Activated T-helper 1 cell treated with anti-CD3 and anti-CD28 coated beads, Interleukin-12 subunit alpha, Interleukin-12 subunit beta, Interleukin-2, Interleukin-4 antibody, amounts not matched to agents 30 ng/mL and 10 ng/mL and 1 ng/mL, durations not matched to agents 14 hours and 24 hours and 36 hours (primary cell): ENCODE results near the gene CALCOCO1. TPM values are rescaled to one million over a fixed set of nuclear protein-coding genes. Genes with fewer than 3 reads are reported as not detected.
A peak's percentile ranks its signal among the peaks of the same experiment; 100 is the strongest.
"Not testable (repeated sequence)": the region's sequence is repeated elsewhere in the genome, so short reads cannot be mapped to it uniquely, and the experiment has no call there.

Experiments used
- DNase-seq: peaks from one replicate; pipeline ENCODE4 v3.0.0; 2021; ENCODE audit warnings: low spot score
- H3K27ac Mint-ChIP-seq: one replicate; pipeline ENCODE4 v1.8.0; 2021; ENCODE audit warnings: mild to moderate bottlenecking, mixed read lengths
- H3K27me3 Mint-ChIP-seq: one replicate; pipeline ENCODE4 v1.8.0; 2022; ENCODE audit warnings: mild to moderate bottlenecking, moderate library complexity, mixed read lengths; ENCODE audit not compliant: insufficient read depth
- H3K36me3 Mint-ChIP-seq: one replicate; pipeline ENCODE4 v1.8.0; 2021; ENCODE audit warnings: low read depth, mixed read lengths
- H3K4me1 Mint-ChIP-seq: one replicate; pipeline ENCODE4 v1.8.0; 2021; ENCODE audit warnings: low read depth, mixed read lengths
- H3K4me3 Mint-ChIP-seq: one replicate; pipeline ENCODE4 v1.8.0; 2021; ENCODE audit warnings: mild to moderate bottlenecking, moderate library complexity, mixed read lengths
- H3K9me3 Mint-ChIP-seq: one replicate; pipeline ENCODE4 v1.8.0; 2021; ENCODE audit warnings: mixed read lengths
- intact Hi-C: fragments of 100-400 bp; cut with micrococcal nuclease; formaldehyde crosslinking; loops from one replicate; pipeline ENCODE4 v1.15.1; 2024
- total RNA-seq: library from RNA; stranded (reverse); gene quantifications from 2 replicates; pipeline ENCODE4 v1.2.3, GENCODE V29; 2022

CALCOCO1 gene
- total RNA-seq, 1 donor from 2014 or later, result 17.4 TPM

DNA sequence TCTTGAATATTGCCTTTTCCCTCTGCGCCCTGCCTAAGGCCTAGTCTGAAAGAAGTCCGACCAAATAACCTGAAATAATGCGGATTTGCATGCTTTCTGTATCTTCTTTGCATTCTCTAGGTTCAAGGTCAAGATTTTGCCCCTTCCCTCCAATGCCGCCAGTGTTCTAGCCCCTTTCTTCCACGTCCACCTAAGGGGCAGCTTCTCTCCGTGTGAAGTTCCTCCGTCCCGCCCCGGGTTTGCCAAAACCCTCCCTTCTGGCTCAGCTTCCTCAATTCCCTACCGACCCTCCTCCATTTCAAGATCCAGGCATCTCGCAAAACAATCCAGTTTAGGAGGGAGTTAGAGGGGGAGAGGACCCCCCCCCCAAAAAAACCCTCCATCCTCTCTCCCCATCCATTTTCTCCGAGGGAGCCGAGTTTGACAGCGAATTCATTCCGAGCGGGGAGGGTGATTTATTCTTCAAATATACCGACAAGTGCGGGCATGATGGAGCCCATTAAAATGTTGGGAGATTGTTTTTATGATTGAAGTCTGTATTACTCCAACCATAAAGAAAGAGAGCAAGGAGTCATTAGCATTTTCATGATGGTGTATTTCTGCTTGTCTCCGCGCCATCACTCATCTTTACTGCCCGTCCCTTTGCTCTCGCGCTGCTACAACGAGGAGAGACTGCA is 30.5 kb downstream of the CALCOCO1 start:
- intact Hi-C loops, result loop anchor here (1.0 to 10.0 kb wide), 2 partner anchors 20 to 248 kb away; partner anchors contain the start of gene ATP5MC2
- Mint-ChIP-seq H3K4me1 (peaks cover 27% of the 10 kb centered on the region), H3K4me3 (no peak overlapping the region)

DNA sequence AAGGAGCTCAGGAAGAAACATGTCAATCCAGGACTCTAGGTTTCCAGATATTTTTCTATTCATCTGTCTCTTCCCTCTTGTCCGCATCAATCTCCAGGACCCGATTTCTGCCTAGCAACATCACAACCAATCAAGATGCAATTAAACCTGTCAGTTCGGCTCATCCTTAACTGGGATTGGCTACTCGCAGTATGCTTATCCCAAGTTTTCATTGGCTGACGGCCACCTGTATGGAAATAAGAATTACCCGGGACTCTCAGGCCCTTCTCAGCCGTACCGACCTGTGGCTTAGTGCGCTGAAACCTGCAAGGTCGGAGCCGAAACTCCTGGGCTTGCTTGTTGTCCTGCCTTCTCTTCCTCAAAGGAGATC is 31.0 kb downstream of the CALCOCO1 start:
- H3K9me3 Mint-ChIP-seq, result no peaks in the 10 kb centered on the region
- no peak overlapping the region for H3K4me3 Mint-ChIP-seq
- H3K36me3 Mint-ChIP-seq, result peaks cover 2% of the 10 kb centered on the region
- peaks cover 88% of the 10 kb centered on the region for H3K27me3 Mint-ChIP-seq
- no peak for DNase-seq
- intact Hi-C loops, result loop anchor here (1.0 to 10.0 kb wide), 2 partner anchors 20 to 249 kb away; partner anchors contain the start of gene ATP5MC2
- H3K27ac Mint-ChIP-seq, result no peak overlapping the region
- H3K4me1 Mint-ChIP-seq, result peaks cover 23% of the 10 kb centered on the region

More for the DNA sequence above, 30.5 kb downstream of the CALCOCO1 start:
- Mint-ChIP-seq H3K9me3 (no peaks in the 10 kb centered on the region), H3K36me3 (peaks cover 2% of the 10 kb centered on the region), H3K27me3 (peaks cover 90% of the 10 kb centered on the region), H3K27ac (no peak overlapping the region)
- no peak for DNase-seq

DNA sequence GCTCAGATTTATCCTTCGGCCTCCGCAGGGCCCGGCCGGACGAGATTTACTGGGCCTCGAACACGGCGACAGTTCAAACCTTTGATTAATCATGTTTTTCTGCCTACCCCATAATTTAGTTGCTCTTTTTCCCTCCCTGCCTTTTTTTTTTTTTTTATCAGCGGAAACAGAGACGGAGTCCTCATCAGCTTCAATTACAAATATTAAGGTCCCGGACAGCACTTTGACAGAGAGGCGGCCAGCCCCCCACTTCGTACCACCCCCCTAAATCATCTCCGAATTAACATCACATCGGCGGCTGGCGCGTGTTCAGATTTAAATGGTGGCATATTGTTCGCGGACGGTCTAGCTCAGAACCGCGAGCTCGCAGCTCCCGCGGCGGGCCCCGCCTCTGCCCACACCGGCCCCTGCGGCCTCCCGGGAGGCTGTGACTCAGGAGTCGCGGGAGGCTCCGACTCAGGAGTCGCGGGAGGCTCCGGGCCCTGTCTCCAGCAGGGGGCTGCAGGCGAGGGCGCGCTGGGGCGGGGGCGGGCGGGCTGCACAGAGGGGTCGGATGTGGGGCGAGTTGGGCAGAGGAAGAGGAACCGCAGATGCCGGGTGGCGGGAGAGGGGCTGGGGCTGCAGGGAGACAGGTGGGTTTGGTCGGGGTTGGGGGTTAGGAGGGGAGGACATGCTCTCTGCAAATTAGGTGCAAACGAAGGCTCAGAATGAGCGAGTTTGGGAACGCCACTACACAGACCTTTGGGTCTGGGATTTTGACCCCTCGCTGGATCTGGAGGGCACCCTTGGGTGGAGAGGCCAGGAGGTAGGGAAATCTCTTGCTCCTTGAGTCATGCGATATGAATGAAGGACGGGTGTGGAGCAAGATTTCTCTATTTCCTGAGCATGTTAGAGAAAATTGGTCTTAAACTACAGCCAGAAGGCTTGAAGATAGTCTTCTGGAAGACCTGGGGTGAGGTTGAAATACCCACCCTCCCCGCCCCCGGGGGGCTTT is 31.8 kb downstream of the CALCOCO1 start:
- Mint-ChIP-seq H3K4me1 (peaks cover 23% of the 10 kb centered on the region), H3K36me3 (peaks cover 2% of the 10 kb centered on the region), H3K9me3 (no peaks in the 10 kb centered on the region), H3K27ac (peak overlapping the region; percentile 38), H3K4me3 (peak overlapping the region; percentile 46), H3K27me3 (peaks cover 82% of the 10 kb centered on the region)
- no peak for DNase-seq
- intact Hi-C loops, result loop anchor here (1.0 to 10.0 kb wide), 2 partner anchors 19 to 249 kb away; partner anchors contain the start of gene ATP5MC2

DNA sequence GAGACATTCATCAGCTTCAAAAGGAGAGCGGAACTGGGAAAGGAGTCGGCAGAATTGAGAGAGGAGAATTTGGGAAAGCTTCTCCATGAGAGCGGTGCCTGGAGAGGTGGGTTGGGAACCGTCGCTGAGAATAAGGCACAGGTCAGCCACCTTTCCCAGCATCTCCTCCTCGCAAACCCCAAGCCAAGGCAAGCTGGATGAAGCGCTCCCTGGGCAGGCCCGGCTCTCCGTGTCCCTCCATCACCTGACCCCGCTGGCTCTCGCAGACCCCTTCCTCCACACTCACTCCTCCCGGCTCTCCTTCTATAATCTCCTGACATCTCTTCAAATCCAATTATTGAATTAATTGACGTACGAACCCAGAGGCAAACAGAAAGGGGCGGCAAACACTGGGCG is 32.5 kb downstream of the CALCOCO1 start:
- Mint-ChIP-seq H3K27ac (peak overlapping the region; percentile 50), H3K9me3 (no peaks in the 10 kb centered on the region), H3K36me3 (peaks cover 2% of the 10 kb centered on the region), H3K27me3 (peaks cover 79% of the 10 kb centered on the region), H3K4me3 (peak overlapping the region; percentile 23), H3K4me1 (peaks cover 23% of the 10 kb centered on the region)
- intact Hi-C loops, result loop anchor here (10.0 kb wide), 1 partner anchor 250 kb away; no protein-coding TSS in a partner anchor
- DNase-seq, result no peak

DNA sequence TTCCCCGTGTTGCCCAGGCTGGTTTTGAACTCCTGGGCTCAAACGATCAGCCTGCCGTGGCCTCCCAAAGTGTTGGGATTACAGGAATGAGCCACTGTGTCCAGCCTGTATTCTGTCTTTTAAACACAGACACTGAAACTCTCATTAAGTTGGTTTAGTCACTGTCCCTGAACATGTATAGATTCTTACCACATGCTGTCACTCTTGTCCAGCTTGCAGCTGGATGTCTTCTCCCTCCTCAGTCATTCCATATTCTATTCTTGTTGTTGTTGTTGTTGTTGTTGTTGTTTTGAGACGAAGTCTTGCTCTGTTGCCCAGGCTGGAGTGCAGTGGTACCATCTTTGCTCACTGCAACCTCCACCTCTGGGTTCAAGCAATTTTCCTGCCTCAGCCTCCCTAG is 39.1 kb downstream of the CALCOCO1 start:
- H3K36me3 Mint-ChIP-seq, result no peaks in the 10 kb centered on the region
- intact Hi-C loops, result no loop called here
- H3K9me3 Mint-ChIP-seq, result no peaks in the 10 kb centered on the region
- H3K4me3 Mint-ChIP-seq, result no peak overlapping the region
- H3K27ac Mint-ChIP-seq, result no peak overlapping the region
- no peak for DNase-seq
- no peaks in the 10 kb centered on the region for H3K4me1 Mint-ChIP-seq
- peaks cover 37% of the 10 kb centered on the region for H3K27me3 Mint-ChIP-seq

DNA sequence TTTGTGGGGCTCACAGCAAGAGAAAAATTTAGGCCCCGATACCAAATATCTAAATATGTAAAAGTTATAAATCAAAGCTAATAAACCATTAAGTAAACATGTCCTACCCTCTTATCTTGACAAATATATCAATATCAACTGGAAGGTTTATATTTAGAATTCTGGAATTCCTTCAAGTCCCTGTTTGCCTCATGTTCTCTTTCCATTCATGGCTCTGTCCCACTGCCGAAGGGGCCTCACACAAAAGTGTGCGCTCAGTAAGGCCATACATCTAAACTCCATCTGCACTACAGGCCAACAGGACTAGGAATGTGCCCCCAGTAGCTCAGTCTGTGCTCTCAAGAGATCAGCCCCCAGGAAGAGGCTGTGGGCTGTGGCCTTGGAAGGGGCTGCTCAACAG is 40.8 kb downstream of the CALCOCO1 start:
- H3K36me3 Mint-ChIP-seq, result no peaks in the 10 kb centered on the region
- no peak for DNase-seq
- no peak overlapping the region for H3K4me3 Mint-ChIP-seq
- H3K27ac Mint-ChIP-seq, result no peak overlapping the region
- no peaks in the 10 kb centered on the region for H3K4me1 Mint-ChIP-seq
- H3K27me3 Mint-ChIP-seq, result peaks cover 23% of the 10 kb centered on the region
- no peaks in the 10 kb centered on the region for H3K9me3 Mint-ChIP-seq
- intact Hi-C loops, result no loop called here

DNA sequence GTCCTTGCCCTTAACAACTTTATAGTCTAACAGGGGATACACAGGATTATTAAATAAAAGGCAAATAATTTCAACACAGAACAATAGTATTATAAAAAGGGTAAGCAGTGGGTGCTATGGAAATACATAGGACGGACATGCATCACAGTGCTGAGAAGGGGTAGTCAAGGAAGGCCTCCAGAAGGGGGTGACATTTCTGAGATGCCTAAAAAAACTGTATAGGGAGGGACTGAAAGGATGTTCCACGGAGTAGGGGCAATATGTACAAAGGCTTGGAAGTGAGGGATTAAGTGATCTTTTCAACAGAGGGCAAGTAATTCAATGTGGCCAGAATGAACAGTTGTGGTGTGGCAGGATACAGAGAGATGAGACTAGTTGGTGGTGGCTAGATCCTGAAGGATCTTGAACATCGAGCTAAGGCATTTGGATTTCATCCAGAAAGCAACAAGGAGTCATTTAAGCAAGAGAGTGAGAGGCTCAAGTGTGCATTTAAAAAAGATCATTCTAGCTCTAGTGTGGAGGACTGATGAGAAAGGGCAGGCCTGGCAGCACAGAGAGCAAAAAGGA is 42.5 kb downstream of the CALCOCO1 start:
- DNase-seq, result no peak
- Mint-ChIP-seq H3K27ac (no peak overlapping the region), H3K36me3 (no peaks in the 10 kb centered on the region), H3K27me3 (peaks cover 19% of the 10 kb centered on the region), H3K4me1 (no peaks in the 10 kb centered on the region), H3K9me3 (no peaks in the 10 kb centered on the region), H3K4me3 (no peak overlapping the region)
- intact Hi-C loops, result no loop called here

DNA sequence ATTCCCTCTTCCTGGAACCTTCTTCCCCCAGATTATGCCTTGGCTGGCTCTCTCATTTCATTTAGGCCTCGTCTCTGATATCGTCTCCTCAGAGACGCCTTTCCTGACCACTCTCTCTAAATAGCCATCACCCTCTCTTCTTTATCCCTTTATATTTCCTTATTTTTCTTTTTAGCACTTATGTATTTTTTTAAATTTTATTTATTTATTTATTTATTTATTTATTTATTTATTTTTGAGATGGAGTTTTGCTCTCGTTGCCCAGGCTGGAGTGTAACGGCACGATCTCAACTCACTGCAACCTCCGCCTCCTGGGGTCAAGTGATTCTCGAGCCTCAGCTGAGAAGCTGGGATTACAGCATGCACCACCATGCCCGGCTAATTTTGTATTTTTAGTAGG is 43.3 kb downstream of the CALCOCO1 start:
- DNase-seq, result no peak
- H3K27me3 Mint-ChIP-seq, result peaks cover 23% of the 10 kb centered on the region
- H3K9me3 Mint-ChIP-seq, result no peaks in the 10 kb centered on the region
- H3K27ac Mint-ChIP-seq, result no peak overlapping the region
- H3K4me1 Mint-ChIP-seq, result no peaks in the 10 kb centered on the region
- no peak overlapping the region for H3K4me3 Mint-ChIP-seq
- intact Hi-C loops, result no loop called here
- H3K36me3 Mint-ChIP-seq, result no peaks in the 10 kb centered on the region

DNA sequence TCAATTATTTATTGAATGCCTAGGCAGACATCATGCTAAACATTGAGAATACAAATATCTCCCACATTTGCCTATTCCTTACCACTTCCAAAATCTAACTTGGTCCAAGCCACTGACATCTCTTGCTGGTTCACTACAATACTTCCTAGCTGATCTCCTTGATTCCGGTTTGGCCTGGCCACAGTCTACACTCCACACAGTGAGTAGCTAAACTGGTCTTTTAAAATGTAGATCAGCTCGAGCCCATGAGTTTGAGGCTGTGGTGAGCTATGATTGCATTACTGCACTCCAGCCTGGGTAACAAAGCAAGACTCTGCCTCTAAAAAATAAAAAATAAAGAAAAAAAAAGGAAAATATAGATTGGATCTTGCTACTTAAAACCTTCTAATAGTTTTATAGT is 43.8 kb downstream of the CALCOCO1 start:
- H3K9me3 Mint-ChIP-seq, result no peaks in the 10 kb centered on the region
- intact Hi-C loops, result no loop called here
- peaks cover 24% of the 10 kb centered on the region for H3K27me3 Mint-ChIP-seq

DNA sequence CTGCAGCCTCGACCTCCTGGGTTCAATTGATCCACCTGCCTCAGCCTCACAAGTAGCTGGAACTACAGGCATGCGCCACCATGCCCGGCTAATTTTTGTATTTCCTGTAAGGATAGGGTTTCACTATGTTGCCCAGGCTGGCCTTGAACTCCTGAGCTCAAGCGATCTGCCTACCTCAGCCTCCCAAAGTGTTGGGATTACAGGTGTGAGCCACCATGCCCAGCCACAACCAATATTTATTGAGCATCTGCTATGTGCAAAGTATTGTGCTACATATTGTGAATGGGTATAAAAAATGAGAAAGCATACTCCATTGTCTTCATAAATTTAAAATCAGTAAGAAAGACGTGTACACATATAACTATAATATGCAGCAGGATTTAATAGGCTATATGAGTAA is 47.2 kb downstream of the CALCOCO1 start:
- intact Hi-C loops, H3K4me1 Mint-ChIP-seq, DNase-seq, H3K4me3 Mint-ChIP-seq, H3K36me3 Mint-ChIP-seq, H3K9me3 Mint-ChIP-seq, H3K27ac Mint-ChIP-seq: not testable (repeated sequence)
- H3K27me3 Mint-ChIP-seq, result peaks cover 30% of the 10 kb centered on the region

More for the DNA sequence above, 43.8 kb downstream of the CALCOCO1 start:
- Mint-ChIP-seq H3K4me3 (no peak overlapping the region), H3K4me1 (no peaks in the 10 kb centered on the region), H3K27ac (no peak overlapping the region), H3K36me3 (no peaks in the 10 kb centered on the region)
- no peak for DNase-seq

DNA sequence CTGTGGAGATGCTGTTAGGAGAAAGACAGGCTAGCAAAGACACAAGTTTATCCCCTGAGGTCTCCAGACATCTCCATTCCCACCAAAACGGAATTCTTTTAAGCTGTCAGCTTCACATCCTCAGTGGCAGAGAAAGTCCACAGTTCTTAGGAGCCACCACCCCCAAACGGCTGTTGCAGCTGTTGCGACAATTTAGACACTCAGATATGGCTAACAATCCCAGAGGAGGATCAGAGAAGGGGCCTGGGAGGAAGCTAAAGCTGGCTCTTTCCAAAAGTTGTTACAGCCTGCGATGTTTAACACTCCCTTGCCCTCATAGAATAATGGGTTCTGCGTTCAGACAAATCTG is 49.5 kb downstream of the CALCOCO1 start:
- Mint-ChIP-seq H3K9me3 (no peaks in the 10 kb centered on the region), H3K4me1 (peaks cover 17% of the 10 kb centered on the region), H3K27me3 (peaks cover 27% of the 10 kb centered on the region), H3K27ac (no peak overlapping the region), H3K36me3 (peaks cover 15% of the 10 kb centered on the region), H3K4me3 (peak overlapping the region; percentile 52)
- no peak for DNase-seq
- intact Hi-C loops, result loop anchor here (2.0 kb wide), 2 partner anchors 227 to 671 kb away; partner anchors contain the start of gene EIF4B

DNA sequence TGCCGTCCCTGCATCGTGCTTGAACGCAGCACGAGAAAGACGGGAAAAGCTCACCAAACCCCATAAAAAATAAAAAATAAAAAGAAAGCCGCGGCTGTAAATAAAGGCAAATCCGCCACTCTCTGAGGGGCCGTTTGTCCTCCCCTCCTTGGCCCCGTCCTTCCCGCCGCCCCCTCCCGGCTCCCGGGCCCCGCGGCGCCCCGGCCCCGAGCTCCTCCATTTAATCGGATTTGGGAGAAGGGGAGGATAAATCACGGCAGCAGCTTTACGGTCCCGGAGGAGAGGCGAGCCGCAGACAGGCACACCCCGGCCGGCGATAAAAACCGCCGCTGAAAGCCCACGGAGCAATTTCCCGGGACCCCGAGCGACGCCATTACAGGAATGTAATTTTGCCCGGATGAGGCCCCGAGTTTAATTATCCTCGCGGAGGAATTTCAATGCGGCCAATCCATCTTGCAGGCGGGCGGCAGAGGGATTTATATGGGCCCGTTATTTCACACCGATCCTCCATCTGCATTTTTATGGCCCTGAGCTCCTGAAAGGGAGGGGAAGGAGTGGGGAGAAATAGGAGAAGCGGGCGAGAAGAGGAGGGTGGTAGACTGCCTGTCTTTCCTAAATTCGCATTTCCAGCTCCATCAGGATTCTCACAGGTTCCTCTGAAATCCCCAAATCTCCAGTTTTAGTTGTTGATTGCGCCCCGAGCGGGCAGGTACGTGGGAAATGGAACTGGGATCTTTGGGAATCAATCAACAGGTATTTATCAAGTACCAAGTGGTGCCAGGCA is 50.0 kb downstream of the CALCOCO1 start:
- intact Hi-C loops, result loop anchor here (2.0 kb wide), 2 partner anchors 226 to 670 kb away; partner anchors contain the start of gene EIF4B
- Mint-ChIP-seq H3K4me3 (peak overlapping the region; percentile 87), H3K27ac (no peak overlapping the region), H3K36me3 (peaks cover 21% of the 10 kb centered on the region), H3K9me3 (no peaks in the 10 kb centered on the region), H3K4me1 (peaks cover 17% of the 10 kb centered on the region), H3K27me3 (peaks cover 27% of the 10 kb centered on the region)
- no peak for DNase-seq
